ENCODE data around the gene ZCWPW1. TPM values are rescaled to one million over a fixed set of nuclear protein-coding genes. Genes with fewer than 3 reads are reported as not detected.
"Not testable (repeated sequence)": the region's sequence is repeated elsewhere in the genome, so short reads cannot be mapped to it uniquely, and the experiment has no call there.

Gene ZCWPW1
- total RNA-seq, 6 experiments from 2014 or later, result 0.86 to 5.7 (median 2.7) TPM

GRCh38 chr7:100364480-100364879, 64.0 kb downstream of the ZCWPW1 start:
- TF ChIP-seq POLR2A (IDR thresholded peaks at IDR 0.05) (no peak), CTCF (IDR thresholded peaks at IDR 0.05) (no peak)
- H3K36me3 ChIP-seq, result peaks cover 0 to 33% (median 13%) of the 10 kb centered on the region in 4 donors

GRCh38 chr7:100363797-100364196, 64.7 kb downstream of the ZCWPW1 start:
- ATAC-seq; H3K4me3 ChIP-seq; intact Hi-C loops (cut with DNase I); H3K9me3 ChIP-seq; H3K4me1 ChIP-seq; H3K27me3 ChIP-seq; DNase-seq; H3K27ac ChIP-seq: not testable (repeated sequence)
- 97% methylated on average over 6 of the region's 7 CpGs for WGBS (ENCODE audit: insufficient coverage, low coverage, low lambda C conversion rate, missing lambda C conversion rate)
- H3K36me3 ChIP-seq, result peaks cover 0 to 40% (median 17%) of the 10 kb centered on the region in 4 donors

More at GRCh38 chr7:100364480-100364879, 64.0 kb downstream of the ZCWPW1 start:
- intact Hi-C loops (cut with DNase I), result no loop called here
- H3K9me3 ChIP-seq, result no peaks in the 10 kb centered on the region
- H3K4me3 ChIP-seq, result no peak overlapping the region
- DNase-seq, result peak in 1 of 3 donors; percentile 11
- no peak for ATAC-seq
- no peaks in the 10 kb centered on the region for H3K27me3 ChIP-seq
- 44% methylated on average over 4 of the region's 6 CpGs for WGBS (ENCODE audit: insufficient coverage, low coverage, low lambda C conversion rate, missing lambda C conversion rate)
- H3K4me1 ChIP-seq, result no peaks in the 10 kb centered on the region
- H3K27ac ChIP-seq, result no peak overlapping the region

GRCh38 chr7:100363098-100363497, 65.4 kb downstream of the ZCWPW1 start:
- peaks cover 0 to 47% (median 17%) of the 10 kb centered on the region in 4 donors for H3K36me3 ChIP-seq
- H3K27ac ChIP-seq, result no peak overlapping the region
- intact Hi-C loops (cut with DNase I), result no loop called here
- no peaks in the 10 kb centered on the region for H3K27me3 ChIP-seq
- TF ChIP-seq CTCF (IDR thresholded peaks at IDR 0.05) (no peak), POLR2A (IDR thresholded peaks at IDR 0.05) (no peak)
- DNase-seq, result no peak
- no peaks in the 10 kb centered on the region for H3K9me3 ChIP-seq
- ATAC-seq, result no peak
- H3K4me1 ChIP-seq, result no peaks in the 10 kb centered on the region
- H3K4me3 ChIP-seq, result no peak overlapping the region

- DNase-seq, result no peak
- peaks cover 0 to 72% (median 27%) of the 10 kb centered on the region in 4 donors for H3K36me3 ChIP-seq
Measured at GRCh38 chr7:100360135-100360854, 68.2 kb downstream of the ZCWPW1 start.

More at GRCh38 chr7:100360135-100360854, 68.2 kb downstream of the ZCWPW1 start:
- Histone ChIP-seq H3K27ac (no peak overlapping the region), H3K9me3 (no peaks in the 10 kb centered on the region), H3K27me3 (no peaks in the 10 kb centered on the region), H3K4me3 (no peak overlapping the region), H3K4me1 (no peaks in the 10 kb centered on the region)
- intact Hi-C loops (cut with DNase I), result no loop called here
- 70% methylated on average over 2 of the region's 3 CpGs for WGBS (ENCODE audit: insufficient coverage, low coverage, low lambda C conversion rate, missing lambda C conversion rate)
- TF ChIP-seq CTCF (IDR thresholded peaks at IDR 0.05), result no peak
- no peak for TF ChIP-seq POLR2A (IDR thresholded peaks at IDR 0.05)
- no peak for ATAC-seq
